H1 (cell line): Measurements from ENCODE around the gene ACYP2. TPM values are rescaled to one million over a fixed set of nuclear protein-coding genes. Genes with fewer than 3 reads are reported as not detected.

Experiments
- CTCF ChIA-PET: fragments of 300-600 bp; sonication (Branson Sonifier 250); formaldehyde crosslinking; loops from one replicate; lab custom pipeline; 2021; ENCODE audit not compliant: partially characterized antibody; lab: Charles Lee
- POLR2A ChIA-PET: fragments of 300-600 bp; sonication (Branson Sonifier 250); formaldehyde crosslinking; loops from one replicate; lab custom pipeline; 2021; ENCODE audit warnings: inconsistent platforms; ENCODE audit not compliant: partially characterized antibody; lab: Charles Lee
- DNase-seq, 2 experiments: peaks; one replicate each; pipeline versions ENCODE4 v3.0.0 to v3.0.0-alpha.2; 2010 to 2022; ENCODE audit warnings: low spot score in 2 of 2, low read depth in 1 of 2, mixed read lengths in 1 of 2
- FAIRE-seq: peaks from 2 replicates; lab custom pipeline; 2011; peaks lifted over from hg19 to GRCh38; lab: Jason Lieb, UNC
- H2AFZ ChIP-seq: 2 replicates; pipeline ENCODE4 v1.8.1; 2012; ENCODE audit warnings: low read length, inconsistent platforms
- H2AK5ac ChIP-seq: 2 replicates; pipeline ENCODE4 v1.6.1; 2013; ENCODE audit warnings: low read depth, low read length
- H2BK120ac ChIP-seq: replicated peaks from 2 replicates; pipeline ENCODE3; 2013; ENCODE audit warnings: low read depth, low read length, inconsistent platforms
- H2BK12ac ChIP-seq: 2 replicates; pipeline ENCODE4 v1.6.1; 2013; ENCODE audit warnings: low read depth, low read length
- H2BK15ac ChIP-seq: 2 replicates; pipeline ENCODE4 v1.6.1; 2013; ENCODE audit warnings: low read length
- H2BK20ac ChIP-seq: 2 replicates; pipeline ENCODE4 v1.6.1; 2013; ENCODE audit warnings: low read length
- H2BK5ac ChIP-seq: 2 replicates; pipeline ENCODE4 v1.6.1; 2013; ENCODE audit warnings: low read depth, low read length
- H3K14ac ChIP-seq: 2 replicates; pipeline ENCODE4 v1.6.1; 2013; ENCODE audit warnings: inconsistent platforms; ENCODE audit not compliant: insufficient read length
- H3K18ac ChIP-seq: 2 replicates; pipeline ENCODE4 v1.6.1; 2013; ENCODE audit warnings: low read length; ENCODE audit errors: extremely low read depth
- H3K23ac ChIP-seq: 2 replicates; pipeline ENCODE4 v1.6.1; 2013; ENCODE audit warnings: inconsistent platforms; ENCODE audit not compliant: insufficient read length
- H3K23me2 ChIP-seq: 2 replicates; pipeline ENCODE4 v1.6.1; 2013; ENCODE audit warnings: low read depth, low read length
- H3K27ac ChIP-seq: 2 replicates; pipeline ENCODE4 v1.6.1; 2011; ENCODE audit warnings: low read depth, low read length, inconsistent platforms
- H3K27me3 ChIP-seq, 4 experiments: replicated peaks in 1 of 4; 1 replicate in 1 of 4; 2 replicates in 3 of 4; pipeline versions ENCODE4 v1.6.1 to v1.8.1; 2011 to 2013; ENCODE audit warnings: low read length in 3 of 4, mild to moderate bottlenecking in 3 of 4, inconsistent platforms in 2 of 4, mixed read lengths in 2 of 4, moderate library complexity in 1 of 4; ENCODE audit not compliant: control insufficient read depth in 3 of 4, insufficient read depth in 3 of 4; ENCODE audit errors: extremely low read depth in 1 of 4
- H3K36me3 ChIP-seq, 4 experiments: 2 replicates each; pipeline versions ENCODE4 v1.6.1 to v1.8.1; 2011 to 2013; ENCODE audit warnings: mild to moderate bottlenecking in 4 of 4, low read length in 3 of 4, moderate library complexity in 2 of 4, control low read depth in 1 of 4, inconsistent platforms in 1 of 4; ENCODE audit not compliant: insufficient read depth in 4 of 4, control insufficient read depth in 2 of 4
- H3K4ac ChIP-seq: replicated peaks from 2 replicates; pipeline ENCODE3; 2013; ENCODE audit warnings: low read length, low read depth, mixed read lengths, inconsistent platforms; ENCODE audit not compliant: insufficient read length
- H3K4me1 ChIP-seq, 4 experiments: replicated peaks in 1 of 4; 1 replicate in 1 of 4; 2 replicates in 3 of 4; pipeline versions ENCODE4 v1.6.1 to v1.8.1; 2011 to 2013; ENCODE audit warnings: low read length in 3 of 4, inconsistent platforms in 2 of 4, mixed read lengths in 1 of 4; ENCODE audit not compliant: insufficient read depth in 4 of 4, control insufficient read depth in 3 of 4
- H3K4me2 ChIP-seq, 2 experiments: 2 replicates each; pipeline versions ENCODE4 v1.6.1 to v1.8.1; 2011 to 2013; ENCODE audit warnings: low read depth in 2 of 2, low read length in 2 of 2, control low read depth in 1 of 2, inconsistent platforms in 1 of 2, mild to moderate bottlenecking in 1 of 2; ENCODE audit not compliant: insufficient read depth in 1 of 2
- H3K4me3 ChIP-seq, 4 experiments: fragments of 200-600, 300-600 bp in 1 of 4; sonication (generic), shearing (Covaris generic), sonication (Bioruptor Twin) in 1 of 4; 2 replicates each; pipeline versions ENCODE4 v1.5.1 to v1.8.1; 2011 to 2016; ENCODE audit warnings: low read length in 4 of 4, low read depth in 3 of 4, control low read depth in 2 of 4, inconsistent platforms in 2 of 4, mild to moderate bottlenecking in 2 of 4, mixed read lengths in 1 of 4, moderate library complexity in 1 of 4; ENCODE audit not compliant: insufficient read depth in 2 of 4; ENCODE audit errors: extremely low read depth in 1 of 4
- H3K56ac ChIP-seq: replicated peaks from 2 replicates; pipeline ENCODE3; 2013; ENCODE audit warnings: low read depth, mild to moderate bottlenecking, mixed read lengths, low read length, inconsistent platforms; ENCODE audit not compliant: insufficient read length
- H3K79me1 ChIP-seq: 2 replicates; pipeline ENCODE4 v1.6.1; 2013; ENCODE audit warnings: low read depth, low read length, control low read depth
- H3K79me2 ChIP-seq, 2 experiments: 2 replicates each; pipeline versions ENCODE4 v1.6.1 to v1.8.1; 2012 to 2013; ENCODE audit warnings: low read length in 2 of 2, mild to moderate bottlenecking in 2 of 2, inconsistent platforms in 1 of 2; ENCODE audit not compliant: insufficient read depth in 2 of 2, control insufficient read depth in 1 of 2
- H3K9ac ChIP-seq, 4 experiments: replicated peaks in 1 of 4; 1 replicate in 1 of 4; 2 replicates in 3 of 4; pipeline versions ENCODE4 v1.6.1 to v1.8.1; 2011 to 2013; ENCODE audit warnings: low read depth in 3 of 4, low read length in 3 of 4, control low read depth in 2 of 4, mild to moderate bottlenecking in 2 of 4, moderate library complexity in 2 of 4, inconsistent platforms in 1 of 4; ENCODE audit errors: extremely low read depth in 1 of 4
- H3K9me3 ChIP-seq, 2 experiments: 2 replicates each; pipeline versions ENCODE4 v1.6.1 to v1.8.1; 2012 to 2013; ENCODE audit warnings: mild to moderate bottlenecking in 2 of 2, moderate library complexity in 2 of 2, control low read depth in 1 of 2, inconsistent platforms in 1 of 2, low read depth in 1 of 2, low read length in 1 of 2, mixed read lengths in 1 of 2; ENCODE audit not compliant: insufficient read depth in 2 of 2
- H4K20me1 ChIP-seq, 2 experiments: replicated peaks in 1 of 2; 2 replicates each; pipeline versions ENCODE3 to v1.8.1; 2011 to 2013; ENCODE audit warnings: inconsistent platforms in 2 of 2, low read length in 2 of 2, mild to moderate bottlenecking in 1 of 2; ENCODE audit not compliant: insufficient read depth in 2 of 2, control insufficient read depth in 1 of 2
- H4K5ac ChIP-seq: 2 replicates; pipeline ENCODE4 v1.6.1; 2013; ENCODE audit warnings: low read length, low read depth, mixed read lengths, inconsistent platforms; ENCODE audit not compliant: insufficient read length
- H4K8ac ChIP-seq: 2 replicates; pipeline ENCODE4 v1.8.0; 2013; ENCODE audit warnings: mild to moderate bottlenecking, moderate library complexity, low read length, inconsistent platforms; ENCODE audit not compliant: insufficient read depth; ENCODE audit errors: extremely low read depth
- H4K91ac ChIP-seq: replicated peaks from 2 replicates; pipeline ENCODE3; 2013; ENCODE audit warnings: low read length, mixed read lengths, inconsistent platforms; ENCODE audit not compliant: insufficient read length
- CBX8 ChIP-seq: fragments of 300-800, 300-1000 bp; sonication (generic); IDR thresholded peaks from 2 replicates; pipeline ENCODE4 v1.7.1; 2016; ENCODE audit warnings: low read depth, low read length, borderline replicate concordance
- CEBPB ChIP-seq: IDR thresholded peaks from 2 replicates; pipeline ENCODE4 v1.6.1; 2012; ENCODE audit warnings: low read depth, low read length
- CTBP2 ChIP-seq: IDR thresholded peaks from 2 replicates; pipeline ENCODE4 v1.7.0; 2011; ENCODE audit warnings: borderline replicate concordance, mild to moderate bottlenecking, moderate library complexity, mixed read lengths, low read length; ENCODE audit not compliant: insufficient read depth, insufficient read length
- JUN ChIP-seq: IDR thresholded peaks from 2 replicates; pipeline ENCODE4 v1.6.1; 2011; ENCODE audit warnings: low read depth, mild to moderate bottlenecking, improper control_type of control experiment, low read length
- RNF2 ChIP-seq: fragments of 200-900, 300-1000 bp; sonication (generic); IDR thresholded peaks from 2 replicates; pipeline ENCODE4 v1.7.1; 2016; ENCODE audit warnings: borderline replicate concordance, low read depth, mild to moderate bottlenecking, antibody characterized with exemption, low read length; ENCODE audit not compliant: poor library complexity, severe bottlenecking; ENCODE audit errors: missing control alignments
- RXRA ChIP-seq: IDR thresholded peaks from 2 replicates; pipeline ENCODE4 v1.6.1; 2011; ENCODE audit warnings: low read depth, mild to moderate bottlenecking, low read length, moderate library complexity; ENCODE audit not compliant: insufficient read depth
- SUZ12 ChIP-seq: fragments of 200-600 bp; sonication (generic); IDR thresholded peaks from 2 replicates; pipeline ENCODE4 v1.6.1; 2012; ENCODE audit warnings: mild to moderate bottlenecking, inconsistent platforms, low read length, moderate library complexity, mixed read lengths
- TAF1 ChIP-seq: IDR thresholded peaks from 2 replicates; pipeline ENCODE4 v1.6.1; 2011; ENCODE audit warnings: mild to moderate bottlenecking, low read depth, low read length
- WGBS, 2 experiments: shearing (Covaris generic) in 1 of 2; methylation state at CpG; one replicate each; pipeline versions ENCODE4 v1.1.6 to v1.1.7; 2013 to 2015; ENCODE audit warnings: low lambda C conversion rate in 2 of 2, mixed read lengths in 2 of 2, inconsistent platforms in 1 of 2, low coverage in 1 of 2, missing lambda C conversion rate in 1 of 2; ENCODE audit not compliant: insufficient replicate concordance in 2 of 2, insufficient coverage in 1 of 2, insufficient read length in 1 of 2; ENCODE audit errors: extremely low coverage in 1 of 2, missing lambda C conversion rate in 1 of 2; 5-methylcytosine and 5-hydroxymethylcytosine counted together
- polyA plus RNA-seq, 7 experiments: library from polyadenylated mRNA; depleted of rRNA in 3 of 7; stranded (reverse) in 5 of 7; unstranded in 2 of 7; fragments of >200 nt in 5 of 7; fragments of 200-250 nt in 2 of 7; gene quantifications; 1 replicate in 5 of 7; 2 replicates in 1 of 7; 4 replicates in 1 of 7; pipeline versions ENCODE4 v1.2.1 to v1.2.3, GENCODE V29; 2011 to 2013; ENCODE audit warnings: missing spikeins in 2 of 7, mixed read lengths in 2 of 7
- total RNA-seq: library from RNA; stranded (reverse); fragmentation: NEBNext Ultra II Directional; extraction: Animal tissue kit (Norgen Biotek cat#: 25700); gene quantifications from 2 replicates; pipeline ENCODE4 v1.2.1, GENCODE V29; 2021
- TF ChIP-seq, protein P1 (sequence below): IDR thresholded peaks from 2 replicates; pipeline ENCODE4 v1.6.1; 2011; ENCODE audit warnings: low read depth, mild to moderate bottlenecking, low read length; ENCODE audit not compliant: insufficient read depth

Gene ACYP2
- total and polyA plus RNA-seq, 2 of the 8 experiments (the other 6 are each of a cell fraction or from before 2014, with no cell fraction given) = 3.4 to 4.4 TPM

DNA sequence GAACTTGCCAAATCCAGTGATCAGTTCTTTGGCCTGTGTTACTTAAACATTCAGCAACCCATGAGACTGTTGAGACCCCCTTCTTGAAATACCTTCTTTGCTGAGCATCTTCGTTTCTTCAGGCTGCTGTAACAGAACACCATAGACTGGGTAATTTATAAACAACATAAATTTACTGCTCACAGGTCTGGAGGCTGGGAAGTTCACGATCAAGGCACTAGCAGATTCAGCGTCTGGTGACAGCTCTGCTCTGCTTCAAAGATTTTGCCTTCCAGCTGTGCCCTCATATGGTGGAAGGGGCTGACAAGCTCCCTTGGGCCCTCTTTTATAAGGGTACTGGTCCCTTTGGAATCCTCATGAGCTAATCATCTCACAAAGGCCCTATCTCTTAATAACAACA lies 169.4 kb downstream of the ACYP2 start:
- no peak overlapping the region for H3K9ac ChIP-seq
- no peak overlapping the region for H2BK20ac ChIP-seq
- no peak overlapping the region for H2BK5ac ChIP-seq
- H2BK120ac ChIP-seq = no peak overlapping the region
- no peak overlapping the region for H2BK15ac ChIP-seq
- H3K27me3 ChIP-seq = peaks cover 2 to 11% (median 7%) of the 10 kb centered on the region in 4 experiments; a peak in 5 of 7 replicates
- H3K4me1 ChIP-seq = peaks cover 0 to 3% (median 0%) of the 10 kb centered on the region in 4 experiments; a peak in 2 of 7 replicates
- no peak overlapping the region for H4K5ac ChIP-seq
- DNase-seq (no peak), FAIRE-seq (no peak)
- H3K9me3 ChIP-seq = no peaks in the 10 kb centered on the region
- no peaks in the 10 kb centered on the region for H3K23me2 ChIP-seq
- H2AFZ ChIP-seq = no peak overlapping the region
- no peak overlapping the region for H4K8ac ChIP-seq
- H2AK5ac ChIP-seq = no peak overlapping the region
- no peak overlapping the region for H2BK12ac ChIP-seq
- no peak overlapping the region for H3K14ac ChIP-seq
- H3K79me2 ChIP-seq = no peaks in the 10 kb centered on the region
- H3K4me3 ChIP-seq = no peak overlapping the region
- H4K91ac ChIP-seq = no peak overlapping the region
- H3K27ac ChIP-seq = no peak overlapping the region
- H3K36me3 ChIP-seq = no peaks in the 10 kb centered on the region
- H3K56ac ChIP-seq = no peak overlapping the region
- 95% methylated on average over 3 of the region's 3 CpGs; no CpG with 5 or more reads in 1 of the 2 experiments for WGBS, 2 experiments
- no peaks in the 10 kb centered on the region for H3K79me1 ChIP-seq
- CTCF ChIA-PET = interaction anchor here (0.5 to 0.9 kb wide), 2 partner anchors 178 to 195 kb away, joined by 3 to 4 read pairs; no protein-coding TSS in a partner anchor
- no peak overlapping the region for H3K4me2 ChIP-seq
- no peak overlapping the region for H3K23ac ChIP-seq
- H4K20me1 ChIP-seq = no peaks in the 10 kb centered on the region
- H3K4ac ChIP-seq = no peak overlapping the region
- POLR2A ChIA-PET = no interaction called here
- no peak overlapping the region for H3K18ac ChIP-seq
- TF ChIP-seq TAF1 = no peak
- TF ChIP-seq, protein P1, sequence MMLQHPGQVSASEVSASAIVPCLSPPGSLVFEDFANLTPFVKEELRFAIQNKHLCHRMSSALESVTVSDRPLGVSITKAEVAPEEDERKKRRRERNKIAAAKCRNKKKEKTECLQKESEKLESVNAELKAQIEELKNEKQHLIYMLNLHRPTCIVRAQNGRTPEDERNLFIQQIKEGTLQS = no peak
- TF ChIP-seq JUN = no peak
- TF ChIP-seq RNF2 = no peak
- no peak for TF ChIP-seq CTBP2
- no peak for TF ChIP-seq RXRA
- TF ChIP-seq SUZ12 = no peak
- TF ChIP-seq CEBPB = no peak
- TF ChIP-seq CBX8 = no peak
